WTC11 (cell line): ENCODE measurements around the gene GABPB2.

ENCODE experiments used
- ATF3 ChIP-seq: sonication (generic); formaldehyde crosslinking; conservative IDR thresholded peaks from 2 replicates; pipeline ENCODE4 v1.8.1; 2022; ENCODE audit warnings: mild to moderate bottlenecking, missing genetic modification reagents
- E2F1 ChIP-seq: sonication (generic); formaldehyde crosslinking; IDR thresholded peaks from 2 replicates; pipeline ENCODE4 v1.8.0; 2022; ENCODE audit warnings: mild to moderate bottlenecking, missing genetic modification reagents
- ELF4 ChIP-seq: sonication (generic); formaldehyde crosslinking; IDR thresholded peaks from 2 replicates; pipeline ENCODE4 v1.8.1; 2022; ENCODE audit warnings: low read depth, mild to moderate bottlenecking, moderate library complexity, missing genetic modification reagents
- ESRRA ChIP-seq: sonication (generic); formaldehyde crosslinking; IDR thresholded peaks from 2 replicates; pipeline ENCODE4 v1.8.1; 2022; ENCODE audit warnings: mild to moderate bottlenecking, missing genetic modification reagents, borderline replicate concordance
- FOXP4 ChIP-seq: sonication (generic); formaldehyde crosslinking; IDR thresholded peaks from 2 replicates; pipeline ENCODE4 v1.8.0; 2022; ENCODE audit warnings: mild to moderate bottlenecking, missing genetic modification reagents
- NR3C1 ChIP-seq: sonication (generic); formaldehyde crosslinking; conservative IDR thresholded peaks from 2 replicates; pipeline ENCODE4 v1.8.1; 2023; ENCODE audit warnings: low read depth, mild to moderate bottlenecking, missing genetic modification reagents
- PRDM15 ChIP-seq: sonication (generic); formaldehyde crosslinking; IDR thresholded peaks from 2 replicates; pipeline ENCODE4 v1.8.0; 2022; ENCODE audit warnings: missing genetic modification reagents
- RELA ChIP-seq: sonication (generic); formaldehyde crosslinking; IDR thresholded peaks from 2 replicates; pipeline ENCODE4 v1.8.1; 2022; ENCODE audit warnings: missing genetic modification reagents, mild to moderate bottlenecking, borderline replicate concordance
- SMAD3 ChIP-seq: sonication (generic); formaldehyde crosslinking; IDR thresholded peaks from 2 replicates; pipeline ENCODE4 v1.8.0; 2022; ENCODE audit warnings: missing genetic modification reagents, mild to moderate bottlenecking, borderline replicate concordance
- ZNF121 ChIP-seq: sonication (generic); formaldehyde crosslinking; IDR thresholded peaks from 2 replicates; pipeline ENCODE4 v1.8.0; 2023; ENCODE audit warnings: missing genetic modification reagents
- TF ChIP-seq, protein P1 (sequence below): fragments of 200-600 bp; IDR thresholded peaks from 2 replicates; pipeline ENCODE4 v1.8.0; 2022; ENCODE audit warnings: antibody characterized with exemption
- TF ChIP-seq, protein P2 (sequence below): sonication (generic); formaldehyde crosslinking; IDR thresholded peaks from 2 replicates; pipeline ENCODE4 v1.8.0; 2022; ENCODE audit warnings: mild to moderate bottlenecking, missing genetic modification reagents
- TF ChIP-seq, protein P3 (sequence below): fragments of 250-450 bp; sonication (Bioruptor Pico); IDR thresholded peaks from 2 replicates; pipeline ENCODE4 v1.9.0; 2021; ENCODE audit warnings: mild to moderate bottlenecking

GRCh38 chr1:151037032-151037431, 33.5 kb upstream of the GABPB2 start:
- TF ChIP-seq, protein P1, sequence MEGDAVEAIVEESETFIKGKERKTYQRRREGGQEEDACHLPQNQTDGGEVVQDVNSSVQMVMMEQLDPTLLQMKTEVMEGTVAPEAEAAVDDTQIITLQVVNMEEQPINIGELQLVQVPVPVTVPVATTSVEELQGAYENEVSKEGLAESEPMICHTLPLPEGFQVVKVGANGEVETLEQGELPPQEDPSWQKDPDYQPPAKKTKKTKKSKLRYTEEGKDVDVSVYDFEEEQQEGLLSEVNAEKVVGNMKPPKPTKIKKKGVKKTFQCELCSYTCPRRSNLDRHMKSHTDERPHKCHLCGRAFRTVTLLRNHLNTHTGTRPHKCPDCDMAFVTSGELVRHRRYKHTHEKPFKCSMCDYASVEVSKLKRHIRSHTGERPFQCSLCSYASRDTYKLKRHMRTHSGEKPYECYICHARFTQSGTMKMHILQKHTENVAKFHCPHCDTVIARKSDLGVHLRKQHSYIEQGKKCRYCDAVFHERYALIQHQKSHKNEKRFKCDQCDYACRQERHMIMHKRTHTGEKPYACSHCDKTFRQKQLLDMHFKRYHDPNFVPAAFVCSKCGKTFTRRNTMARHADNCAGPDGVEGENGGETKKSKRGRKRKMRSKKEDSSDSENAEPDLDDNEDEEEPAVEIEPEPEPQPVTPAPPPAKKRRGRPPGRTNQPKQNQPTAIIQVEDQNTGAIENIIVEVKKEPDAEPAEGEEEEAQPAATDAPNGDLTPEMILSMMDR = no peak
- TF ChIP-seq ZNF121 (CRISPR knock-in tag) (no peak), FOXP4 (no peak), ATF3 (CRISPR knock-in tag) (no peak), ESRRA (CRISPR knock-in tag) (no peak), ELF4 (CRISPR knock-in tag) (no peak), NR3C1 (no peak), SMAD3 (CRISPR knock-in tag) (no peak), PRDM15 (CRISPR knock-in tag) (peak; percentile 30), RELA (no peak), E2F1 (no peak)
- TF ChIP-seq, protein P2, sequence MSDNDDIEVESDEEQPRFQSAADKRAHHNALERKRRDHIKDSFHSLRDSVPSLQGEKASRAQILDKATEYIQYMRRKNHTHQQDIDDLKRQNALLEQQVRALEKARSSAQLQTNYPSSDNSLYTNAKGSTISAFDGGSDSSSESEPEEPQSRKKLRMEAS = no peak
- TF ChIP-seq, protein P3, sequence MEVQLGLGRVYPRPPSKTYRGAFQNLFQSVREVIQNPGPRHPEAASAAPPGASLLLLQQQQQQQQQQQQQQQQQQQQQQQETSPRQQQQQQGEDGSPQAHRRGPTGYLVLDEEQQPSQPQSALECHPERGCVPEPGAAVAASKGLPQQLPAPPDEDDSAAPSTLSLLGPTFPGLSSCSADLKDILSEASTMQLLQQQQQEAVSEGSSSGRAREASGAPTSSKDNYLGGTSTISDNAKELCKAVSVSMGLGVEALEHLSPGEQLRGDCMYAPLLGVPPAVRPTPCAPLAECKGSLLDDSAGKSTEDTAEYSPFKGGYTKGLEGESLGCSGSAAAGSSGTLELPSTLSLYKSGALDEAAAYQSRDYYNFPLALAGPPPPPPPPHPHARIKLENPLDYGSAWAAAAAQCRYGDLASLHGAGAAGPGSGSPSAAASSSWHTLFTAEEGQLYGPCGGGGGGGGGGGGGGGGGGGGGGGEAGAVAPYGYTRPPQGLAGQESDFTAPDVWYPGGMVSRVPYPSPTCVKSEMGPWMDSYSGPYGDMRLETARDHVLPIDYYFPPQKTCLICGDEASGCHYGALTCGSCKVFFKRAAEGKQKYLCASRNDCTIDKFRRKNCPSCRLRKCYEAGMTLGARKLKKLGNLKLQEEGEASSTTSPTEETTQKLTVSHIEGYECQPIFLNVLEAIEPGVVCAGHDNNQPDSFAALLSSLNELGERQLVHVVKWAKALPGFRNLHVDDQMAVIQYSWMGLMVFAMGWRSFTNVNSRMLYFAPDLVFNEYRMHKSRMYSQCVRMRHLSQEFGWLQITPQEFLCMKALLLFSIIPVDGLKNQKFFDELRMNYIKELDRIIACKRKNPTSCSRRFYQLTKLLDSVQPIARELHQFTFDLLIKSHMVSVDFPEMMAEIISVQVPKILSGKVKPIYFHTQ (CRISPR knock-in tag) = no peak
